KMS-11 (cell line): ENCODE measurements around the gene AIDA.

Experiments used
- H2AFZ ChIP-seq: fragments of 200-600 bp; sonication (generic); 2 replicates; pipeline ENCODE4 v1.6.1; 2016; ENCODE audit warnings: antibody characterized with exemption, mixed run types, low read depth
- H3K27ac ChIP-seq: fragments of 200-600 bp; sonication (generic); 2 replicates; pipeline ENCODE4 v1.6.1; 2016; ENCODE audit warnings: mild to moderate bottlenecking, mixed run types
- H3K27me3 ChIP-seq: fragments of 200-600 bp; sonication (generic); 2 replicates; pipeline ENCODE4 v1.6.1; 2017; ENCODE audit warnings: mild to moderate bottlenecking, low read depth, mixed run types, moderate library complexity; ENCODE audit not compliant: insufficient read depth
- H3K36me3 ChIP-seq: fragments of 200-600 bp; sonication (generic); 2 replicates; pipeline ENCODE4 v1.6.1; 2017; ENCODE audit warnings: mild to moderate bottlenecking, mixed run types; ENCODE audit not compliant: insufficient read depth
- H3K4me1 ChIP-seq: fragments of 200-600 bp; sonication (generic); 2 replicates; pipeline ENCODE4 v1.6.1; 2016; ENCODE audit warnings: mild to moderate bottlenecking, low read depth, mixed run types; ENCODE audit not compliant: poor library complexity, severe bottlenecking
- H3K4me2 ChIP-seq: fragments of 200-600 bp; sonication (generic); 2 replicates; pipeline ENCODE4 v1.7.0; 2016; ENCODE audit warnings: mild to moderate bottlenecking, mixed run types
- H3K4me3 ChIP-seq: fragments of 200-600 bp; sonication (generic); IDR thresholded peaks from 2 replicates; pipeline ENCODE4 v1.6.1; 2017; ENCODE audit warnings: low read depth, low read length, mixed read lengths; ENCODE audit not compliant: insufficient read depth
- H3K79me2 ChIP-seq: fragments of 200-600 bp; sonication (generic); 2 replicates; pipeline ENCODE4 v1.6.1; 2016; ENCODE audit warnings: low read depth, mixed run types; ENCODE audit not compliant: insufficient read depth
- H3K9ac ChIP-seq: fragments of 200-600 bp; sonication (generic); 2 replicates; pipeline ENCODE4 v1.6.1; 2016; ENCODE audit warnings: mild to moderate bottlenecking, mixed run types
- H4K20me1 ChIP-seq: fragments of 200-600 bp; sonication (generic); 2 replicates; pipeline ENCODE4 v1.6.1; 2016; ENCODE audit warnings: mild to moderate bottlenecking, mixed run types; ENCODE audit not compliant: insufficient read depth
- CTCF ChIP-seq: fragments of 200-600 bp; sonication (generic); conservative IDR thresholded peaks from 2 replicates; pipeline ENCODE4 v1.6.1; 2017; ENCODE audit warnings: low read depth, mild to moderate bottlenecking, antibody characterized with exemption, low read length, moderate library complexity, mixed read lengths

The AIDA gene

DNA sequence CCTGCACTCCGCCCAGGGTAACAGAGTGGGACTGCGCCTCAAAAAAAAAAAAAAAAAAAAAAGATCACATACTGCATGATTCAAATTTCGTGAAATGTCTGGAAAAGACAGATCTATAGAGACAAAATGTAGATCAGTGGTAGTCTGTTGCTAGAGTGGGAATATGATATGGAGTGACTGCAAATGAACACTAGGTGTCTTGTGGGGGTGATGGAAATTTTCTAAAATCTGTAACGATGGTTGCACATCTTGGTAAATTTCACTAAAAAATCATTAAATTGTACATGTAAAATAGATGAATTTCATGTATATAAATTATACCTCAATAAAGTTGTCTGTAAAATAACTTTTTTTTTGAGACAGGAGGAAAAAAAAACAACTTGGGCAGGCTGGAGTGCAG is 5.5 kb downstream of the AIDA start:
- Histone ChIP-seq H2AFZ (no peak overlapping the region), H3K79me2 (peaks cover 37% of the 10 kb centered on the region), H4K20me1 (no peaks in the 10 kb centered on the region), H3K4me2 (no peak overlapping the region), H3K36me3 (0 out of 2 replicates have a peak, but pooled peaks cover 3% of the 10 kb centered on the region), H3K4me1 (peaks cover 8% of the 10 kb centered on the region), H3K27me3 (no peaks in the 10 kb centered on the region), H3K9ac (no peak overlapping the region), H3K27ac (no peak overlapping the region), H3K4me3 (no peak overlapping the region)
- TF ChIP-seq CTCF = peak; percentile 33; the same call in 1 of the 2 replicates

GRCh38 chr1:222704260-222704659 is 8.0 kb downstream of the AIDA start:
- H3K9ac ChIP-seq = no peak overlapping the region
- H3K79me2 ChIP-seq = peaks cover 11% of the 10 kb centered on the region; the same call in 1 of the 2 replicates
- no peak for TF ChIP-seq CTCF
- H3K36me3 ChIP-seq = 0 out of 2 replicates have a peak, but pooled peaks cover 3% of the 10 kb centered on the region
- H2AFZ ChIP-seq = no peak overlapping the region
- no peaks in the 10 kb centered on the region for H3K27me3 ChIP-seq
- H3K4me1 ChIP-seq = no peaks in the 10 kb centered on the region
- no peak overlapping the region for H3K27ac ChIP-seq
- no peak overlapping the region for H3K4me3 ChIP-seq
- H3K4me2 ChIP-seq = no peak overlapping the region
- H4K20me1 ChIP-seq = no peaks in the 10 kb centered on the region

DNA sequence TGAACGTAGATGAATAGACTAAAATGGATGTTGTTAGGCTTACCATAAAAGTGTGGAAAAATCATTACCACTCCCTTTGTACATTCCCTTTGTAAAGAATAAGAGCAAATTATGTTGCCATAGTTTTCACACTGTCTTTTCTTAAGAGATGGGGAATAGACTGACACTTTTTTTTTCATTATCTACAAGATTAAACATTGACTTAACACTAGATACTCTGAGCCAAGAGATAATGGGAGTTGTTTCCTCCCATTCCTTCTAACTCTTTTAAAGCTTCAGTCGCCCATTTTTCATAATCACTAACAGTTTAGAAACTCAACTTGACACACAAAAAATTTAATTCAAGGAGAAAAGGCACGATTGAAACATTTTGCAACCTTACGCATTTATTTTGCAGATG is 10.1 kb downstream of the AIDA start:
- Histone ChIP-seq H3K9ac (no peak overlapping the region), H2AFZ (no peak overlapping the region), H3K27ac (no peak overlapping the region), H3K4me3 (no peak overlapping the region), H4K20me1 (no peaks in the 10 kb centered on the region), H3K27me3 (no peaks in the 10 kb centered on the region), H3K4me1 (no peaks in the 10 kb centered on the region), H3K4me2 (no peak overlapping the region), H3K79me2 (peaks cover 7% of the 10 kb centered on the region; the same call in 1 of the 2 replicates), H3K36me3 (0 out of 2 replicates have a peak, but pooled peaks cover 3% of the 10 kb centered on the region)
- no peak for TF ChIP-seq CTCF

DNA sequence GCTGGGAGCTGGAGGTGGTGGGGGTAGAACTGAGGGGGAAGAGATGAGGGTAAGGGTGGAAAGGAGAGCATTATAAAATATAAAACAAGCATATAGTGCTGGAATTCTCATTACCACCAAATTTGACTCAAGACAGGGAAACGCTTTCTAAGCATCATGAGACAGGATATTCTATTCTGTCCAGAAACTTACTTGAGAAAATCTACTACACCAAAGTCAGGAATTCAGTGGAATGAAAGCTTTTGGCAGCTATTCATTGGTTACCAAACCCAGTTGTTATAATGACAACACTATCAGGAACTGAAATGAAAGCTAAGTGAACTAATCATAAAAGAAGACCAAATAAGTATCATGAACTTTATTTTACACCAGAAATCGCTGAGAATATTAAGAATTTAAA is 14.5 kb downstream of the AIDA start:
- 0 out of 2 replicates have a peak, but pooled peaks cover under 1% of the 10 kb centered on the region for H3K36me3 ChIP-seq
- H3K4me1 ChIP-seq = no peaks in the 10 kb centered on the region
- no peak overlapping the region for H3K4me3 ChIP-seq
- H3K9ac ChIP-seq = no peak overlapping the region
- H2AFZ ChIP-seq = no peak overlapping the region
- H3K4me2 ChIP-seq = no peak overlapping the region
- no peaks in the 10 kb centered on the region for H4K20me1 ChIP-seq
- no peak for TF ChIP-seq CTCF
- no peak overlapping the region for H3K27ac ChIP-seq
- no peaks in the 10 kb centered on the region for H3K27me3 ChIP-seq
- no peaks in the 10 kb centered on the region for H3K79me2 ChIP-seq
